Keratinocyte (primary cell): ENCODE measurements around the gene CLDN14. TPM values are rescaled to one million over a fixed set of nuclear protein-coding genes. Genes with fewer than 3 reads are reported as not detected.

Experiments used
- DNase-seq: peaks from one replicate; pipeline ENCODE4 v3.0.0-alpha.2; 2011; ENCODE audit warnings: low read depth, missing footprints, low spot score
- FAIRE-seq: peaks from 2 replicates; lab custom pipeline; 2011; peaks lifted over from hg19 to GRCh38; lab: Jason Lieb, UNC
- H2AFZ ChIP-seq: 2 replicates; pipeline ENCODE4 v1.6.0; 2012; ENCODE audit warnings: low read length, control low read depth, inconsistent platforms; ENCODE audit not compliant: control insufficient read depth
- H3K27ac ChIP-seq: 2 replicates; pipeline ENCODE4 v1.5.1; 2011; ENCODE audit warnings: low read length; ENCODE audit not compliant: control insufficient read depth, insufficient read depth
- H3K27me3 ChIP-seq: 3 replicates; pipeline ENCODE4 v1.6.0; 2011; ENCODE audit warnings: low read length; ENCODE audit not compliant: control insufficient read depth, insufficient read depth; ENCODE audit errors: extremely low read depth
- H3K36me3 ChIP-seq, 2 experiments: 2 replicates in 1 of 2; 3 replicates in 1 of 2; pipeline ENCODE4 v1.5.1; 2011; ENCODE audit warnings: low read length in 2 of 2, mild to moderate bottlenecking in 1 of 2; ENCODE audit not compliant: control insufficient read depth in 2 of 2, insufficient read depth in 2 of 2; ENCODE audit errors: extremely low read depth in 1 of 2
- H3K4me1 ChIP-seq: 3 replicates; pipeline ENCODE4 v1.5.1; 2011; ENCODE audit warnings: low read length; ENCODE audit not compliant: control insufficient read depth, insufficient read depth; ENCODE audit errors: extremely low read depth
- H3K4me2 ChIP-seq: 3 replicates; pipeline ENCODE4 v1.6.0; 2011; ENCODE audit warnings: low read depth, low read length; ENCODE audit not compliant: control insufficient read depth, insufficient read depth; ENCODE audit errors: extremely low read depth
- H3K4me3 ChIP-seq, 3 experiments: fragments of 200-600 bp in 1 of 3; sonication (generic) in 1 of 3; 2 replicates in 2 of 3; 3 replicates in 1 of 3; pipeline ENCODE4 v1.5.1; 2011 to 2016; ENCODE audit warnings: low read length in 3 of 3, mild to moderate bottlenecking in 3 of 3, control low read depth in 2 of 3, inconsistent platforms in 1 of 3, low read depth in 1 of 3, mixed read lengths in 1 of 3, mixed run types in 1 of 3, moderate library complexity in 1 of 3; ENCODE audit not compliant: control insufficient read depth in 2 of 3, insufficient read depth in 2 of 3; ENCODE audit errors: extremely low read depth in 1 of 3
- H3K79me2 ChIP-seq: 2 replicates; pipeline ENCODE4 v1.6.0; 2012; ENCODE audit warnings: low read length; ENCODE audit not compliant: control insufficient read depth, insufficient read depth
- H3K9ac ChIP-seq: 3 replicates; pipeline ENCODE4 v1.6.0; 2011; ENCODE audit warnings: low read length; ENCODE audit not compliant: control insufficient read depth, insufficient read depth; ENCODE audit errors: extremely low read depth
- H3K9me1 ChIP-seq: 3 replicates; pipeline ENCODE4 v1.6.0; 2011; ENCODE audit warnings: low read length; ENCODE audit not compliant: control insufficient read depth, insufficient read depth; ENCODE audit errors: extremely low read depth
- H3K9me3 ChIP-seq: 2 replicates; pipeline ENCODE4 v1.5.1; 2012; ENCODE audit warnings: low read depth, low read length; ENCODE audit not compliant: control insufficient read depth
- H4K20me1 ChIP-seq: 3 replicates; pipeline ENCODE4 v1.6.0; 2011; ENCODE audit warnings: low read length; ENCODE audit not compliant: control insufficient read depth, insufficient read depth; ENCODE audit errors: extremely low read depth
- CTCF ChIP-seq, 3 experiments: IDR thresholded peaks in 1 of 3; conservative IDR thresholded peaks in 1 of 3; optimal IDR thresholded peaks in 1 of 3; 2 replicates in 2 of 3; 3 replicates in 1 of 3; pipeline versions ENCODE3 to v1.5.1; 2011; ENCODE audit warnings: low read length in 3 of 3, mild to moderate bottlenecking in 3 of 3, moderate library complexity in 2 of 3, control low read depth in 1 of 3, inconsistent platforms in 1 of 3; ENCODE audit not compliant: insufficient read depth in 2 of 3; ENCODE audit errors: extremely low read depth in 1 of 3
- EZH2 ChIP-seq: IDR thresholded peaks from one replicate; pipeline ENCODE4 v1.6.1; 2012; ENCODE audit warnings: inconsistent platforms, mild to moderate bottlenecking, low read length, moderate library complexity
- dilution Hi-C: fragments of 300-500 bp; cut with MboI; formaldehyde crosslinking; loops from one replicate; pipeline ENCODE4 v1.7.0; 2020; ENCODE audit warnings: low sequenced_read_pairs; ENCODE audit not compliant: extremely low pct_ligation_motif_present
- polyA plus RNA-seq, 5 experiments: library from polyadenylated mRNA; depleted of rRNA in 3 of 5; stranded (reverse) in 3 of 5; stranded (forward) in 1 of 5; unstranded in 1 of 5; fragments of >200 nt; gene quantifications; 1 replicate in 1 of 5; 2 replicates in 3 of 5; 3 replicates in 1 of 5; pipeline versions ENCODE4 v1.2.1 to v1.2.3, GENCODE V29; 2011 to 2012; ENCODE audit warnings: missing spikeins in 2 of 5, low read depth in 1 of 5, low replicate concordance in 1 of 5

Gene CLDN14
- polyA plus RNA-seq, 1 donor (not counting 4 experiments of a cell fraction or from before 2014, with no cell fraction given), result not detected

- dilution Hi-C loops, result no loop called here
Measured at GRCh38 chr21:36461277-36461917, 18.5 kb downstream of the CLDN14 start.

GRCh38 chr21:36460866-36461265 is 19.1 kb downstream of the CLDN14 start:
- no peaks in the 10 kb centered on the region for H3K9me1 ChIP-seq
- H3K27me3 ChIP-seq, result no peaks in the 10 kb centered on the region
- H3K79me2 ChIP-seq, result no peaks in the 10 kb centered on the region
- no peak for TF ChIP-seq EZH2
- TF ChIP-seq CTCF (optimal IDR thresholded peaks at IDR 0.05 in 1 of 3, IDR thresholded peaks at IDR 0.05 in 1 of 3, conservative IDR thresholded peaks at IDR 0.05 in 1 of 3; ENCODE audit: extremely low read depth in 1 of 3, insufficient read depth in 2 of 3, low read length in 3 of 3), result no peak
- H3K4me1 ChIP-seq, result peaks cover 16% of the 10 kb centered on the region
- H3K4me3 ChIP-seq, result no peak overlapping the region
- FAIRE-seq, result no peak
- no peak overlapping the region for H2AFZ ChIP-seq
- H3K27ac ChIP-seq, result no peak overlapping the region
- no peaks in the 10 kb centered on the region for H3K9me3 ChIP-seq
- dilution Hi-C loops, result no loop called here
- no peak overlapping the region for H3K9ac ChIP-seq
- H3K4me2 ChIP-seq, result no peak overlapping the region
- DNase-seq, result no peak
- H3K36me3 ChIP-seq, result no peaks in the 10 kb centered on the region
- H4K20me1 ChIP-seq, result no peaks in the 10 kb centered on the region

More at GRCh38 chr21:36461277-36461917, 18.5 kb downstream of the CLDN14 start:
- no peak overlapping the region for H3K27ac ChIP-seq
- H2AFZ ChIP-seq, result no peak overlapping the region
- no peak for TF ChIP-seq EZH2
- TF ChIP-seq CTCF (optimal IDR thresholded peaks at IDR 0.05 in 1 of 3, IDR thresholded peaks at IDR 0.05 in 1 of 3, conservative IDR thresholded peaks at IDR 0.05 in 1 of 3; ENCODE audit: extremely low read depth in 1 of 3, insufficient read depth in 2 of 3, low read length in 3 of 3), result no peak
- no peak overlapping the region for H3K9ac ChIP-seq
- no peaks in the 10 kb centered on the region for H4K20me1 ChIP-seq
- H3K79me2 ChIP-seq, result no peaks in the 10 kb centered on the region
- H3K4me1 ChIP-seq, result peaks cover 16% of the 10 kb centered on the region
- H3K9me3 ChIP-seq, result no peaks in the 10 kb centered on the region
- FAIRE-seq (no peak), DNase-seq (no peak)
- H3K9me1 ChIP-seq, result no peaks in the 10 kb centered on the region
- H3K4me2 ChIP-seq, result peak overlapping the region; percentile 52
- H3K27me3 ChIP-seq, result no peaks in the 10 kb centered on the region
- no peak overlapping the region for H3K4me3 ChIP-seq
- no peaks in the 10 kb centered on the region for H3K36me3 ChIP-seq
